Ovary (tissue), 9 donors: ENCODE results near the gene VPS52. TPM values are rescaled to one million over a fixed set of nuclear protein-coding genes. Genes with fewer than 3 reads are reported as not detected.
"Not testable (repeated sequence)": the region's sequence is repeated elsewhere in the genome, so short reads cannot be mapped to it uniquely, and the experiment has no call there.

Experiments
- DNase-seq, 5 donors: peaks; one replicate each; pipeline ENCODE4 v3.0.0-alpha.2; 2019 to 2020
- H3K27ac ChIP-seq, 2 donors: fragments of 200-600 bp; one replicate each; pipeline versions ENCODE4 v1.5.1 to v1.8.0; 2019 to 2022
- H3K27me3 ChIP-seq: fragments of 200-600 bp; one replicate; pipeline ENCODE4 v1.8.0; 2022
- H3K36me3 ChIP-seq: fragments of 200-600 bp; sonication (generic); one replicate; pipeline ENCODE4 v1.5.1; 2019
- H3K4me1 ChIP-seq: one replicate; pipeline ENCODE4 v1.8.1; 2013; ENCODE audit warnings: mild to moderate bottlenecking, moderate library complexity; ENCODE audit not compliant: insufficient read depth
- H3K4me3 ChIP-seq: fragments of 200-600 bp; sonication (generic); one replicate; pipeline ENCODE4 v1.5.1; 2017
- H3K9me3 ChIP-seq, 2 donors: fragments of 200-600 bp in 1 of 2; sonication (generic) in 1 of 2; one replicate each; pipeline versions ENCODE4 v1.5.1 to v1.8.1; 2013 to 2019; ENCODE audit warnings: mild to moderate bottlenecking in 1 of 2, moderate library complexity in 1 of 2
- EP300 ChIP-seq: sonication (generic); formaldehyde crosslinking; IDR thresholded peaks from one replicate; pipeline ENCODE4 v1.6.1; 2017; ENCODE audit warnings: antibody characterized with exemption
- POLR2A ChIP-seq: fragments of 450-650 bp; IDR thresholded peaks from one replicate; pipeline ENCODE4 v1.6.1; 2017; ENCODE audit warnings: antibody characterized with exemption, mild to moderate bottlenecking, moderate library complexity
- WGBS, 3 donors: extraction: QIAGEN DNeasy Blood & Tissue Kit in 1 of 3; methylation state at CpG; one replicate each; pipeline versions ENCODE4 v1.1.5 to v1.1.7; 2013 to 2017; 5-methylcytosine and 5-hydroxymethylcytosine counted together
- intact Hi-C, 4 donors: fragments of 100-400 bp; cut with DNase I; formaldehyde crosslinking; loops; one replicate each; pipeline versions ENCODE4 v1.11.0 to v1.15.1; 2022 to 2023
- polyA plus RNA-seq, 2 donors: library from polyadenylated mRNA; stranded (reverse); fragments of 200-250 nt in 1 of 2; fragments of 350-450 nt in 1 of 2; fragmentation: Illumina TruSeq in 1 of 2; extraction: RNeasy Lipid Tissue Mini Kit (QIAGEN cat#74804) in 1 of 2; gene quantifications; one replicate each; pipeline ENCODE4 v1.2.3, GENCODE V29; 2013 to 2014
- total RNA-seq, 7 donors: library from RNA; depleted of rRNA in 2 of 7; stranded (reverse); fragments of >200 nt in 2 of 7; fragmentation: NEBNext Ultra II Directional in 3 of 7; extraction: Animal tissue kit (Norgen Biotek cat#: 25700) in 3 of 7; gene quantifications; one replicate each; pipeline versions ENCODE4 v1.1.0 to v1.2.4, GENCODE V29; 2016 to 2023
- TF ChIP-seq, protein P1 (sequence below), 3 donors: fragments of 450-650 bp in 2 of 3; fragments of 200-600 bp in 1 of 3; IDR thresholded peaks; one replicate each; pipeline versions ENCODE4 v1.5.1 to v1.8.0; 2016 to 2022; ENCODE audit warnings: antibody characterized with exemption in 3 of 3, mild to moderate bottlenecking in 1 of 3
- donor health status: DM: no; HTN: no; CAD: no; lungs with moderate emphysema.
- donor health status: DM: no; HTN: no; CAD: no.
- donor health status: Bipolar disorder and iron deficiency.
- donor health status: DM: yes; HTN: yes; CAD: no.
- donor health status: DM: no; HTN: no; CAD: no.
- donor health status: DM: yes; HTN: yes; CAD: no.

The VPS52 gene
- total and polyA plus RNA-seq, 9 donors, result 24.0 to 56.7 (median 45.2) TPM

DNA sequence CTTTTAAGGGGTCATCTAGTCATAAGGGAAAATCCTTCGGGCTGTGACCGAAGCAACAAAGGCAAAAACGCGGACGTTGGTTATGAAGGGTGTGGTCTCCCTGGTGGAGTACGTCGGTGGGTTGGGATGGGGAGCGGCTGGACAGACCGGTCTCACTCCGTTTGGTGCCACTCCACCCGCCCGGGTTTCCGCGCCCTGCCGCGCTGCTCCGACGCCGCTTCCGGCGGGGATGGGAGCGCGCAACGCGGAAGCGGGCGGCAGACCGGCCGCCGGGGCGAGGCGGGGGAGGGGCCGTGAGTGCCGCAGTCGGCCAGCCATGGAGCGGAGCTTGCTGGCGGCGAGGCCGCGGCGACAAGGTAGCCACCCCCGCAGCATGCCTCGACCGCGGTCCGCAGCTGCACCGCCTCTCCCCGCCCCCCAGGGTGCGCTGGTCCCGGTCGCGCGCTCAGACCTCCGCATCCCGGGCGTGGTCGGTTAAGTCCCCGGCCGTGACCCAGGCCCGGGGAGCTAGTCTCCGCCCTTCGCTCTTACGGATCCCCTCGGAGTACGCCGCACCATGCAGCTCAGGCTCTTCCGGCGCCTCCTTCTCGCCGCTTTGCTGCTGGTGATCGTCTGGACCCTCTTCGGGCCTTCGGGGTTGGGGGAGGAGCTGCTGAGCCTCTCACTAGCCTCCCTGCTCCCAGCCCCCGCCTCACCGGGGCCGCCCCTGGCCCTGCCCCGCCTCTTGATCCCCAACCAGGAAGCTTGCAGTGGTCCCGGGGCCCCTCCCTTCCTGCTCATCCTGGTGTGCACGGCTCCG is 5.4 kb upstream of the VPS52 start, which contains the start of gene B3GALT4:
B3GALT4 (plus strand) TSS at position 260 of the 799 bp plus-strand sequence; CDS start at position 557, 297 bp downstream.
- peak within 1 kb of the TSS; percentile 52 for H3K4me3 ChIP-seq
- no peak for TF ChIP-seq EP300
- TF ChIP-seq, protein P1, sequence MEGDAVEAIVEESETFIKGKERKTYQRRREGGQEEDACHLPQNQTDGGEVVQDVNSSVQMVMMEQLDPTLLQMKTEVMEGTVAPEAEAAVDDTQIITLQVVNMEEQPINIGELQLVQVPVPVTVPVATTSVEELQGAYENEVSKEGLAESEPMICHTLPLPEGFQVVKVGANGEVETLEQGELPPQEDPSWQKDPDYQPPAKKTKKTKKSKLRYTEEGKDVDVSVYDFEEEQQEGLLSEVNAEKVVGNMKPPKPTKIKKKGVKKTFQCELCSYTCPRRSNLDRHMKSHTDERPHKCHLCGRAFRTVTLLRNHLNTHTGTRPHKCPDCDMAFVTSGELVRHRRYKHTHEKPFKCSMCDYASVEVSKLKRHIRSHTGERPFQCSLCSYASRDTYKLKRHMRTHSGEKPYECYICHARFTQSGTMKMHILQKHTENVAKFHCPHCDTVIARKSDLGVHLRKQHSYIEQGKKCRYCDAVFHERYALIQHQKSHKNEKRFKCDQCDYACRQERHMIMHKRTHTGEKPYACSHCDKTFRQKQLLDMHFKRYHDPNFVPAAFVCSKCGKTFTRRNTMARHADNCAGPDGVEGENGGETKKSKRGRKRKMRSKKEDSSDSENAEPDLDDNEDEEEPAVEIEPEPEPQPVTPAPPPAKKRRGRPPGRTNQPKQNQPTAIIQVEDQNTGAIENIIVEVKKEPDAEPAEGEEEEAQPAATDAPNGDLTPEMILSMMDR (IDR thresholded peaks at IDR 0.05), result peak; percentile 37 to 69 (median 52)
- H3K27ac ChIP-seq, result peak within 1 kb of the TSS; percentile 11 to 79
- peak; percentile 70 to 82 (median 75) for DNase-seq
- peaks cover 3% of the 10 kb centered on the region for H3K4me1 ChIP-seq
- no peaks in the 10 kb centered on the region for H3K36me3 ChIP-seq
- WGBS, 3 donors, result 1% methylated on average over 53 to 80 of the region's 80 CpGs
- no peaks in the 10 kb centered on the region for H3K27me3 ChIP-seq
- no peaks in the 10 kb centered on the region for H3K9me3 ChIP-seq
- intact Hi-C loops, result loop anchor here in 1 of 4 donors (10.0 kb wide), 1 partner anchor 138 kb away; the partner anchor contains the start of genes CUTA and PHF1

DNA sequence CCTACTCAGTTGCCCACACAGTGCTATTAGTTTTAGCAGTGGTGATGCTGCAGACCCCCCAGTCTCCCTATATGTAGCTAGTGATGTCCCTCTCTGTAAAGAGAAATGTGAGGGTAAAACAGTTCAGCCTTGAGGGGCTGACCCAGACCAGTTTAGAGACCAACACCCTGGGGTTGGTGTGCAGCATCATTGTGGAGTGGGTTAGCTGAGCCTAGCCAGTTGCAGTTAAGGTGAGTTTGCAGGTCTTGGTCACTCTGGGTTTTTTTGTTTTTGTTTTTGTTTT is 4.8 kb upstream of the VPS52 start:
- DNase-seq, result no peak
- peaks cover 3% of the 10 kb centered on the region for H3K4me1 ChIP-seq
- H3K27ac ChIP-seq, result peak overlapping the region; percentile 11 to 79
- no peaks in the 10 kb centered on the region for H3K36me3 ChIP-seq
- intact Hi-C loops, result loop anchor here in 1 of 4 donors (10.0 kb wide), 1 partner anchor 138 kb away; the partner anchor contains the start of genes CUTA and PHF1
- H3K4me3 ChIP-seq, result peak overlapping the region; percentile 52
- no peaks in the 10 kb centered on the region for H3K9me3 ChIP-seq
- TF ChIP-seq EP300 (no peak), POLR2A (no peak)
- no peaks in the 10 kb centered on the region for H3K27me3 ChIP-seq

GRCh38 chr6:33275795-33276580 is 4.3 kb upstream of the VPS52 start:
- peak overlapping the region in 1 of 2 donors; percentile 79 for H3K27ac ChIP-seq
- H3K9me3 ChIP-seq, H3K4me3 ChIP-seq, H3K36me3 ChIP-seq, DNase-seq, H3K4me1 ChIP-seq, H3K27me3 ChIP-seq: not testable (repeated sequence)
- 57 to 70% (median 64%) methylated on average over 16 of the region's 16 CpGs for WGBS, 3 donors
- intact Hi-C loops, result loop anchor here in 1 of 4 donors (10.0 kb wide), 1 partner anchor 139 kb away; the partner anchor contains the start of genes CUTA and PHF1

GRCh38 chr6:33273924-33274902 is 2.5 kb upstream of the VPS52 start:
- no peak overlapping the region for H3K4me3 ChIP-seq
- H3K4me1 ChIP-seq, result peaks cover 5% of the 10 kb centered on the region
- H3K9me3 ChIP-seq, result no peaks in the 10 kb centered on the region
- no peak for DNase-seq
- H3K27ac ChIP-seq, result no peak overlapping the region
- H3K36me3 ChIP-seq, result no peaks in the 10 kb centered on the region
- no peaks in the 10 kb centered on the region for H3K27me3 ChIP-seq
- no peak for TF ChIP-seq POLR2A
- no peak for TF ChIP-seq EP300
- TF ChIP-seq, protein P1 (IDR thresholded peaks at IDR 0.05), result no peak
- WGBS, 3 donors, result 47 to 60% (median 52%) methylated on average over 14 of the region's 14 CpGs
- intact Hi-C loops, result loop anchor here in 2 of 4 donors (5.0 to 10.0 kb wide), 2 partner anchors 43 to 141 kb away; partner anchors contain the start of genes CUTA (in 1 of the 2), PHF1 (in 1 of the 2) and ZBTB22 (in 1 of the 2)
